Measurements from ENCODE around the gene MTARC2. TPM values are rescaled to one million over a fixed set of nuclear protein-coding genes. Genes with fewer than 3 reads are reported as not detected.

MTARC2 gene
- total RNA-seq, 1 donor from 2014 or later = 56.6 TPM

GRCh38 chr1:220702733-220703270, 45.3 kb upstream of the MTARC2 start:
- no peaks in the 10 kb centered on the region for H3K27me3 ChIP-seq (ENCODE audit: low read depth)
- H3K27ac ChIP-seq = no peak overlapping the region
- no peaks in the 10 kb centered on the region for H3K4me1 ChIP-seq

DNA sequence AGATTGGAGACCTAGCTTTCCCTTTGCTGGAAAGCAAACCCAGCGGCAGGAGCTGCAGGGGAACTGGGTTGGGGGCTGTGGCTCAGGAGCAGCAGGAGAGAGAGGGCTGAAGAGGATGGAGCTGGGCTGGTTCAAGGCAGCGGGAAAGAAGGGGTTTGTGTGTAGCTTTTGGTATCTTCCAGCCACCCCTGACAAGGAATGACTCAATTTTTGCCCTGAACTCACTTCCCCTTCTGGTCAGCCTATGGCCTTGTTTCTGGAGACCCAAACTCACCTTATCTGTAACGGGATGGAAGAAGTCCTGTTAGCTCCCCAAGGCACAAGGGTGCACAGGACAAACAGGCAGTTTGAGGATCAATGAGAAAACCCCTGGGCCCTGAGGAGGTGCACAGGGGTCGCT, 44.8 kb upstream of the MTARC2 start:
- ATAC-seq (no peak), DNase-seq (no peak)
- intact Hi-C loops (cut with DNase I) = no loop called here
- H3K27me3 ChIP-seq (ENCODE audit: low read depth) = no peaks in the 10 kb centered on the region
- TF ChIP-seq, protein P1, sequence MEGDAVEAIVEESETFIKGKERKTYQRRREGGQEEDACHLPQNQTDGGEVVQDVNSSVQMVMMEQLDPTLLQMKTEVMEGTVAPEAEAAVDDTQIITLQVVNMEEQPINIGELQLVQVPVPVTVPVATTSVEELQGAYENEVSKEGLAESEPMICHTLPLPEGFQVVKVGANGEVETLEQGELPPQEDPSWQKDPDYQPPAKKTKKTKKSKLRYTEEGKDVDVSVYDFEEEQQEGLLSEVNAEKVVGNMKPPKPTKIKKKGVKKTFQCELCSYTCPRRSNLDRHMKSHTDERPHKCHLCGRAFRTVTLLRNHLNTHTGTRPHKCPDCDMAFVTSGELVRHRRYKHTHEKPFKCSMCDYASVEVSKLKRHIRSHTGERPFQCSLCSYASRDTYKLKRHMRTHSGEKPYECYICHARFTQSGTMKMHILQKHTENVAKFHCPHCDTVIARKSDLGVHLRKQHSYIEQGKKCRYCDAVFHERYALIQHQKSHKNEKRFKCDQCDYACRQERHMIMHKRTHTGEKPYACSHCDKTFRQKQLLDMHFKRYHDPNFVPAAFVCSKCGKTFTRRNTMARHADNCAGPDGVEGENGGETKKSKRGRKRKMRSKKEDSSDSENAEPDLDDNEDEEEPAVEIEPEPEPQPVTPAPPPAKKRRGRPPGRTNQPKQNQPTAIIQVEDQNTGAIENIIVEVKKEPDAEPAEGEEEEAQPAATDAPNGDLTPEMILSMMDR (IDR thresholded peaks at IDR 0.05) = no peak
- H3K36me3 ChIP-seq = no peaks in the 10 kb centered on the region
- H3K4me3 ChIP-seq = no peak overlapping the region
- H3K27ac ChIP-seq = no peak overlapping the region
- H3K9me3 ChIP-seq = no peaks in the 10 kb centered on the region
- no peaks in the 10 kb centered on the region for H3K4me1 ChIP-seq

More at GRCh38 chr1:220702733-220703270, 45.3 kb upstream of the MTARC2 start:
- no peak for DNase-seq
- TF ChIP-seq, protein P1 (IDR thresholded peaks at IDR 0.05) = no peak
- intact Hi-C loops (cut with DNase I) = no loop called here
- no peaks in the 10 kb centered on the region for H3K9me3 ChIP-seq
- no peak for ATAC-seq
- H3K36me3 ChIP-seq = peaks cover 2% of the 10 kb centered on the region
- H3K4me3 ChIP-seq = no peak overlapping the region

GRCh38 chr1:220705782-220706181, 42.3 kb upstream of the MTARC2 start:
- ATAC-seq = no peak
- H3K36me3 ChIP-seq = no peaks in the 10 kb centered on the region
- no peaks in the 10 kb centered on the region for H3K9me3 ChIP-seq
- no peak overlapping the region for H3K27ac ChIP-seq
- TF ChIP-seq, protein P1 (IDR thresholded peaks at IDR 0.05) = no peak
- H3K4me1 ChIP-seq = no peaks in the 10 kb centered on the region
- DNase-seq = no peak
- no peaks in the 10 kb centered on the region for H3K27me3 ChIP-seq (ENCODE audit: low read depth)
- no peak overlapping the region for H3K4me3 ChIP-seq
- intact Hi-C loops (cut with DNase I) = no loop called here

- no peak overlapping the region for H3K27ac ChIP-seq
- no peak overlapping the region for H3K4me3 ChIP-seq
- TF ChIP-seq, protein P1 (IDR thresholded peaks at IDR 0.05) = no peak
- intact Hi-C loops (cut with DNase I) = no loop called here
- ATAC-seq = no peak
- H3K9me3 ChIP-seq = no peaks in the 10 kb centered on the region
- no peaks in the 10 kb centered on the region for H3K4me1 ChIP-seq
- no peak for DNase-seq
- H3K36me3 ChIP-seq = no peaks in the 10 kb centered on the region
- no peaks in the 10 kb centered on the region for H3K27me3 ChIP-seq (ENCODE audit: low read depth)
Measured at GRCh38 chr1:220706480-220706879, 41.6 kb upstream of the MTARC2 start.

DNA sequence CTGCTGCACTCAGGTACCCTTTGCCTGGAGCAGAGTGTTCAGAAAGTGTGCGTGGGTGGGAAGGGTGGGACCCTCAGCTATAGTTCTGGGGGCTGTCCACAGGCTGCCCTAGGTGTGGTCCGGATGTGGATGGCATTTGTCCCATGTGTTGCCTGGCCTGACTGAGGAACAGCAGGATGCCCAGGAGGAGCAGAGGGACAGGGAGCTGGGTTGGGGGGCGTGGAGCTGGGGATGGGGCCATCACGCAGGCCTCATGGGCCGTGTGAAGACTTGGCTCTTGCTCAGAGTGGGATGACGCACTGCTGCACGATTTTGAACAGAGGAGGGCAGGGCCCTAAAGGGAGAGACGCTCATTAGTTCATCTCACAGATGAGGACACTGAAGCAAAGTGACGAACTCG, 41.0 kb upstream of the MTARC2 start:
- TF ChIP-seq, protein P1 (IDR thresholded peaks at IDR 0.05) = no peak
- no peaks in the 10 kb centered on the region for H3K27me3 ChIP-seq (ENCODE audit: low read depth)
- intact Hi-C loops (cut with DNase I) = no loop called here
- H3K9me3 ChIP-seq = no peaks in the 10 kb centered on the region
- no peaks in the 10 kb centered on the region for H3K36me3 ChIP-seq
- H3K27ac ChIP-seq = no peak overlapping the region
- H3K4me1 ChIP-seq = no peaks in the 10 kb centered on the region
- ATAC-seq (no peak), DNase-seq (no peak)
- H3K4me3 ChIP-seq = no peak overlapping the region

Measured in lower lobe of right lung (tissue), 2 donors.